GM10847 (cell line): ENCODE results near the gene GABARAP.

ENCODE experiments used
- POLR2A ChIP-seq: IDR thresholded peaks from 2 replicates; pipeline ENCODE4 v1.6.1; 2011; ENCODE audit not compliant: insufficient read length; ENCODE audit errors: extremely low read depth

GABARAP gene

DNA sequence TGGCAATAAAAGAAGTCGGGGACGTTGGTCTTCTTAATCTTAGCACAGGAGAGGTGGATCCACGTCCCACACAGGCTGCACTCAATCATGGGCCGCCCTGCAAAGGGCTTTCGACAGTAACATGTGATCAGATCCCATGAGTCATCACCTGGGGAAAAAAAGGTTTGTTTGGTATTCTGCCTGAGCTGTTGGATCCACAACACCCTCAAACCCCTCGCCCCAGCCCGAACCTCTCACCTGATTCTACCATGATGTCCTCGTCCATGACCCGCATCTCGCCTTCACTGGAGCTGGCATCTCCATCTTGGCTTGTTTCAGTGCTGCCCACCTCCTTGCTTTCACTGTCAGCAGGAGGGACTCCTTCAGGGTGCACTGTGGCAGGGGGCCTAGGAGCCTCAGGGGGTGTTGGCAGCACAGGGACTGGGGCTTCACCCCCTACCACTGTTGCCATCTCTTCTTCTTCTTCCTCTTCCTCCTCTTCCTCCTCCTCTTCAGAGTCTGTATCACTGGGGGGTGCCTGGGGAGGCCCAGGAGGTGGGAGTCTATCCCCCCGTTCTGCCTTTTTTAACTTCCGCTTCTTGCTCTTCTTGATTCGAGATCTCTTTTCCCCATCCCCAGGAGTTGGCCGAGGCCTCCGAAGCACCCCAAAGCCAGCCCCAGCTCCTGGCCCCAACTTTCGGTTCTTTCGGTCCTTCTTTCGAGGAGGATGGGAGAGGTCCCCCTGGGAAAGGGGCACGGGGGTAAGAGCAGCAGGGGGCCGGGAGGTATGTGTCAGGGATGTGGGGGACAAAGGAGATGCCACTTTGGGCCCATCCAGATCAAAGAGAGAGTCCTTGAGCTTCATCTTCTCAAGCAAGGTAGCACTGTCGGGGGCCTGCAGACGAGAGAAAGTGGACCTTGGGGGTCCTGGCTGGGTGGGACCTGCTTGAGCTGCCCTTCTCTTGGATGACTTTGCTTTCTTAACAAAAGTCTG, 6.3 kb downstream of the GABARAP start:
- no peak for TF ChIP-seq POLR2A

DNA sequence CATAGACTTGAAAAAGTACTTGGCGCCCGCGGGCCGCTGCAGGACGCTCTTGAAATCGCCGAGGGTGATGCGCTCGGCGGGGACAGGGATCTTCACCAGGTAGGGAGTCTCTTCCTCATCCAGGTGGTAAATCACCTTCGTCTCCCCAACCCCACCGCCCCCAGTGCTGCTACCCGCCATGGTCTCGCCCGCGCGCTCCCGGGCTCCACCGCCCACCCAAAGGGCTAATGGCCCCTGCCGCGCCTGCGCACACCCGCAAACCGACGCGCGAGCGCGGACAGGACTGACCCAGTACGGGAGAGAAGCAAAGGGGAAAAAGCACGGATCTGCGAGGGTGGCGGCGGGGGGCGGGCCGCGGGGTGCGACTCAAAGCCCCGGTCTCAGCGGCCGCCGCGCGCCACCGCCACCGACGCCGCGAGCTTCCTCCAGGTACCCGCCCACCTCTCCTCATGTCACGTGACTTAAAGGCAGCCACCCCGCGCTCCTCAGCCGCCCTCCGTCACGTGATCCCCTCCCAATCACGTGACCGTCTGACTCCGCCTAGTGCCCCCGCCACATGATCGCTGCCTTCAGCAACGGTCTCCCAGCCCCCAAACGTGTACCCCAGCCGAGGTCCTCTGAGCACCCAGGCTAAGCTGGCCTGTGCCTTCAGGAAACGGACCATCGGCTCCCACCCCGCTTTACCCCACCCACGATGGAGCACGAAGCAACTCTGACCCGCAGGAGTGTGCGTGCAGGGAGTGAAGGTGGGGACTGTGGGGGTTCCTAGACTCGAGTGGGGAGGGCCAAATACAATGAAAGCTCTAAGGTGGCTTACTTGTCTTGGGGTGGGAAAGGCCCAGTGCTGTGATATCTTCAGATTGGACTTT, 7.9 kb downstream of the GABARAP start, which contains the start of gene DVL2:
TSS of gene DVL2 (minus strand) at position 435 of the 869 bp plus-strand sequence. CDS start at position 180, 255 bp downstream.
- no peak for TF ChIP-seq POLR2A

DNA sequence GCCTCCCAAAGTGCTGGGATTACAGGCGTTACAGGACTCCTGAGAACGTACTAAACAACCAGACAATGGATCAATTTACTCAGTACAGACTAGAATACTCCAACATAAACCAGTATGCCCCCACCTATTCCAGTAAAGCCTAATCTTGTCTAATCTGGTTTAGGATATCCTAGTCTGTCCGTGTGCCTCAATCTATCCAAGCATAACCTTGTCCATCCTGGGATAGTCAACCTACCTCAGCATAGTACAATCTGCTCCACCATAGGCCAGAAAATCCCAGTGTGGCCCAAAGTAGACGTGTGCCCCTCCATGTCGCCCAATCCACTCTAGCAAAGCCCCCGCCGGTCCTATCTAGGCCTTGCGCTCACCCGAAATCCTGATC, 8.6 kb downstream of the GABARAP start:
- no peak for TF ChIP-seq POLR2A

DNA sequence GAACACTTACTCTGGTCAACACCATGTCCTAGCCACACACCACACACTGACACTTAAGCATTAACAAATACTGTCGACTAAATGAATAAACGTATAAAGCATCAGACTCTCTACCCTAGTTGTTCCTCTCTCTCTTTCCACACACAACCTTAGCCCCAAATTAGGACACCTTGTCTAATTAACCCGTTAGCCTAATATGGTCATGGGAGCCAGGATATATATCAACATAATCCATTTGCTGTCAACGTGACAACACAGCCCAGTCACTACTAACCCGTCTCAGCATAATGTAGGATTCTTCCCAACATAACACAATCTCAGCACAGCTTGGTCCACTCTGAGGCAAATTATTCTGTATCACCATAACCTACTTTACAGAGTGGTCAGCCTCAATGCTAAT, 10.1 kb downstream of the GABARAP start:
- TF ChIP-seq POLR2A, result no peak

- no peak for TF ChIP-seq POLR2A
Measured at GRCh38 chr17:7229504-7229903, 12.7 kb downstream of the GABARAP start.

DNA sequence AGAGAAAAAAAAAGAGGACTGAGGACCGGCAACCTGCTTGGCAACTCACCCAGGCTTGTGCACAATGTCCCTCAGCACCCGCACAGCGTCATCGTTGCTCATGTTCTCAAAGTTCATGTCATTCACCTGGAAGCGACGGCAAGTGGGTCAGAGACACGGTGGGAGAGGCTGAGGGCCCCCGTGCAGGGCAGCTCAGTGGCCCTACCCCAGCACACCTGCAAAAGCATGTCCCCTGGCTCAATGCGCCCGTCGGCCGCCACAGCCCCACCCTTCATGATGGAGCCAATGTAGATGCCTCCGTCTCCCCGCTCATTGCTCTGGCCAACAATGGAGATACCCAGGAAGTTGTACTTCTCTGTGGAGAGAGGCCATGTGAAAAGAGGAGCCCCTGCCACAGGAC, 13.3 kb downstream of the GABARAP start:
- TF ChIP-seq POLR2A, result no peak

DNA sequence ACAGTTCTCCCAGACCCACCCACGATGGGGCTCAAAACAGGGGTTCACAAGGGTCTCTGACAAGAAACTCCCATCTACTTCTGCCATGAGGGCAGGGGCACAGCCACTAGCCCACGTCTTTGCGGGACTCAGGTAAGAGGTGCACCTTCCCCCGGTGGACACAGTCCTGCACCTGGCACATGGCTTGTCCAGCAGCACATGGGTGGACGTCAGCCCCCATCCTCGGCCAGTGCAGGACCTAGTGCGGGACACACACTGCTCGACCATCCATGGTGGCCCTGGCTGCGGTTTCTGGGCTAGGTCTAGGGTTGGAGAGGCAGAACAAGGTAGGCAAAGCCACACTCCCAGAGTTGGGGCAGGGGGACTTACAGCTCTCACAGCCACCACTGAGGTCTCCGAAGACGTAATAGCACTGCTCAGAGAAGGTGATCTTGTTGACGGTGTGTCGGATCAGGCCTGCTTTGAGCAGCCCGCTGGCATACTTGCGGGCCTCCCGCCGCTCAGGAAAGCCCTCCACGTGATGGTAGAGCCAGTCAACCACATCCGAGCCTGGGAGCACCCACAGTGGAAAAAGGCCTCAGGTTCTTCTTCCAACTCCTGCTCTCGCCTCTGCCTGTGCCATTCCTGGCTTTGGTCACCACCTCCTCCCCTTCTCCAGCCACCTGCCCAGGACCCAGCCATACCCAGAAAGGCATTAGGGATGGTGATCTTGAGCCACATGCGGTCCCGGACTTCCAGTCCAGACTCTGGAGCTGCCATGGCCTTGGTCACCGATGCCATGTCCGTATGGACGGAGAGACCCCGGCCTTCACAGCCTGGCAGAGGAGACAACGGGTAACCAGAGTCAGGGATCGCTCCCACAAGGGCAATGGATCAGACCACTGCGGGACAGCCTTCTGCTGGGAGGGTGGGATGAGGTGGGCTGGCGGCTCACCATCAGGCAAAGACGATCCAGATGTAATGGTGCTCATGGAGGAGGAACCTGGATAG, 15.2 kb downstream of the GABARAP start:
- TF ChIP-seq POLR2A, result no peak

- TF ChIP-seq POLR2A, result no peak
Measured at GRCh38 chr17:7225711-7226331, 16.4 kb downstream of the GABARAP start.

DNA sequence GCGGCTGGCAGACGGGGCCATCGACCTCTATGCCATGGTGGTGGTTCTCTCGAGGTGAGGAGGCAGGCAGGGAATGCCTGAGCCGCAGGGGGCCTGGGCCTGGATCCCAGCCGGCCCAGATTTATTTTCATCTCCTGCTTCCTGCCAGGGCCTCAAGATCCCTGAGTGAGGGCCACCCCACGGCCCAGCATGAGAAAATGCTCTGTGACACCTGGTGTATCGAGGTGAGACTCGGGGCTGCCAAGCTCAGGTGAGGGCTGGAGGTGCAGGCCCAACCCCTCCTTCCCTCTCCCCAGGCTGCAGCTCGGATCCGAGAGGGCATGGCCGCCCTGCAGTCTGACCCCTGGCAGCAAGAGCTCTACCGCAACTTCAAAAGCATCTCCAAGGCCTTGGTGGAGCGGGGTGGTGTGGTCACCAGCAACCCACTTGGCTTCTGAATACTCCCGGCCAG, 17.6 kb downstream of the GABARAP start:
- TF ChIP-seq POLR2A, result no peak

GRCh38 chr17:7224110-7224509, 18.1 kb downstream of the GABARAP start:
- no peak for TF ChIP-seq POLR2A

- TF ChIP-seq POLR2A, result no peak
Measured at GRCh38 chr17:7223375-7223774, 18.9 kb downstream of the GABARAP start.

DNA sequence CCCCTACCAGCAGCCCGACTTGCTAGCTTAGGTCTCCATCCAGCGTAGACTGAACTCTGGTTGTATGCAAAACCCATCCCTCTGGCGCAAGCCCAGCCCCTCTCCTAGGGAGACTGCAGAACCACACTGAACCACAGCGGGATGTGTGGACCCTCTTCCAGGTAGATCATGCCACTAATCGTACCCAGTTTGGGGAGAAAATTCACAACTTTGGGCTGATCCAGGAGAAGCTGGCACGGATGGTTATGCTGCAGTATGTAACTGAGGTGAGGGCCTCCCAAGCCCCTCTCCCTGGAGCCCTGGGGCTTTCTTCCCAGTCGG, 19.3 kb downstream of the GABARAP start:
- TF ChIP-seq POLR2A, result no peak

GRCh38 chr17:7222093-7222971, 19.9 kb downstream of the GABARAP start:
- TF ChIP-seq POLR2A, result no peak
